CD8-positive, alpha-beta memory T cell (primary cell): ENCODE measurements around the gene ZCCHC4. TPM values are rescaled to one million over a fixed set of nuclear protein-coding genes. Genes with fewer than 3 reads are reported as not detected.

Source experiments
- CTCF ChIA-PET: fragments of 350-600 bp; sonication (Branson Sonifier 250); formaldehyde crosslinking; loops from one replicate; lab custom pipeline; 2021; ENCODE audit warnings: antibody characterized with exemption; lab: Charles Lee
- POLR2A ChIA-PET: fragments of 350-600 bp; sonication (Branson Sonifier 250); formaldehyde crosslinking; loops from one replicate; lab custom pipeline; 2021; ENCODE audit warnings: antibody characterized with exemption; lab: Charles Lee
- DNase-seq, 5 donors: peaks; one replicate each; pipeline versions ENCODE4 v3.0.0 to v3.0.0-alpha.2; 2020 to 2022; ENCODE audit warnings: mixed read lengths in 1 of 5
- H3K27ac ChIP-seq: one replicate; pipeline ENCODE4 v1.7.0; 2013; ENCODE audit warnings: low read depth, mild to moderate bottlenecking, low read length, moderate library complexity
- H3K27me3 ChIP-seq: 2 replicates; pipeline ENCODE4 v1.7.0; 2013; ENCODE audit warnings: low read length, mild to moderate bottlenecking; ENCODE audit not compliant: insufficient read depth, poor library complexity, severe bottlenecking
- H3K36me3 ChIP-seq: 2 replicates; pipeline ENCODE4 v1.7.0; 2013; ENCODE audit warnings: mild to moderate bottlenecking, low read length, moderate library complexity; ENCODE audit not compliant: insufficient read depth
- H3K4me1 ChIP-seq: 2 replicates; pipeline ENCODE4 v1.7.0; 2013; ENCODE audit warnings: mild to moderate bottlenecking, low read length, moderate library complexity; ENCODE audit not compliant: insufficient read depth
- H3K4me3 ChIP-seq: 2 replicates; pipeline ENCODE4 v1.7.0; 2013; ENCODE audit warnings: mild to moderate bottlenecking, low read length
- H3K9me3 ChIP-seq: 2 replicates; pipeline ENCODE4 v1.7.0; 2013; ENCODE audit warnings: mild to moderate bottlenecking, low read length
- H3K27ac Mint-ChIP-seq, 8 donors: one replicate each; pipeline ENCODE4 v1.8.0; 2020 to 2021; ENCODE audit warnings: mixed read lengths in 8 of 8, mild to moderate bottlenecking in 6 of 8, inconsistent platforms in 3 of 8, moderate library complexity in 3 of 8
- H3K27me3 Mint-ChIP-seq, 2 donors: one replicate each; pipeline ENCODE4 v1.8.0; 2020 to 2021; ENCODE audit warnings: mixed read lengths in 2 of 2, mild to moderate bottlenecking in 1 of 2, moderate library complexity in 1 of 2
- H3K36me3 Mint-ChIP-seq, 3 donors: one replicate each; pipeline ENCODE4 v1.8.0; 2020 to 2021; ENCODE audit warnings: mixed read lengths in 3 of 3, inconsistent platforms in 1 of 3, mild to moderate bottlenecking in 1 of 3
- H3K4me1 Mint-ChIP-seq, 3 donors: one replicate each; pipeline ENCODE4 v1.8.0; 2020 to 2021; ENCODE audit warnings: mixed read lengths in 3 of 3, inconsistent platforms in 1 of 3, mild to moderate bottlenecking in 1 of 3
- H3K4me3 Mint-ChIP-seq, 7 donors: one replicate each; pipeline ENCODE4 v1.8.0; 2020 to 2021; ENCODE audit warnings: mixed read lengths in 7 of 7, mild to moderate bottlenecking in 6 of 7, moderate library complexity in 4 of 7, inconsistent platforms in 2 of 7
- H3K9me3 Mint-ChIP-seq, 5 donors: one replicate each; pipeline ENCODE4 v1.8.0; 2020 to 2022; ENCODE audit warnings: mixed read lengths in 5 of 5, mild to moderate bottlenecking in 3 of 5, moderate library complexity in 2 of 5, inconsistent platforms in 1 of 5
- polyA plus RNA-seq: library from polyadenylated mRNA; unstranded; fragments of 300-500 nt; fragmentation: Illumina TruSeq; gene quantifications from one replicate; pipeline ENCODE4 v1.2.3, GENCODE V29; 2021
- total RNA-seq, 2 experiments: library from RNA; stranded (reverse); gene quantifications; one replicate each; pipeline ENCODE4 v1.2.3, GENCODE V29; 2021

The ZCCHC4 gene
- total and polyA plus RNA-seq, 3 experiments from 2014 or later = 11.6 to 15.0 (median 14.1) TPM

GRCh38 chr4:25308761-25309160 lies 3.8 kb upstream of the ZCCHC4 start:
- peaks cover 0 to 16% (median 12%) of the 10 kb centered on the region in 3 donors for H3K4me1 Mint-ChIP-seq
- H3K9me3 ChIP-seq = no peaks in the 10 kb centered on the region
- no peak overlapping the region for H3K27ac ChIP-seq
- peaks cover 12% of the 10 kb centered on the region for H3K4me1 ChIP-seq
- H3K27me3 ChIP-seq = no peaks in the 10 kb centered on the region
- no peak overlapping the region for H3K4me3 ChIP-seq
- H3K27me3 Mint-ChIP-seq = peaks cover 2 to 25% of the 10 kb centered on the region in 2 donors
- H3K4me3 Mint-ChIP-seq = no peak overlapping the region
- DNase-seq = no peak
- H3K9me3 Mint-ChIP-seq = no peaks in the 10 kb centered on the region
- peak overlapping the region in 1 of 8 donors; percentile 70 for H3K27ac Mint-ChIP-seq
- CTCF ChIA-PET = no interaction called here
- H3K36me3 ChIP-seq = no peaks in the 10 kb centered on the region
- peaks cover 0 to 3% (median 0%) of the 10 kb centered on the region in 3 donors for H3K36me3 Mint-ChIP-seq
- POLR2A ChIA-PET = no interaction called here

DNA sequence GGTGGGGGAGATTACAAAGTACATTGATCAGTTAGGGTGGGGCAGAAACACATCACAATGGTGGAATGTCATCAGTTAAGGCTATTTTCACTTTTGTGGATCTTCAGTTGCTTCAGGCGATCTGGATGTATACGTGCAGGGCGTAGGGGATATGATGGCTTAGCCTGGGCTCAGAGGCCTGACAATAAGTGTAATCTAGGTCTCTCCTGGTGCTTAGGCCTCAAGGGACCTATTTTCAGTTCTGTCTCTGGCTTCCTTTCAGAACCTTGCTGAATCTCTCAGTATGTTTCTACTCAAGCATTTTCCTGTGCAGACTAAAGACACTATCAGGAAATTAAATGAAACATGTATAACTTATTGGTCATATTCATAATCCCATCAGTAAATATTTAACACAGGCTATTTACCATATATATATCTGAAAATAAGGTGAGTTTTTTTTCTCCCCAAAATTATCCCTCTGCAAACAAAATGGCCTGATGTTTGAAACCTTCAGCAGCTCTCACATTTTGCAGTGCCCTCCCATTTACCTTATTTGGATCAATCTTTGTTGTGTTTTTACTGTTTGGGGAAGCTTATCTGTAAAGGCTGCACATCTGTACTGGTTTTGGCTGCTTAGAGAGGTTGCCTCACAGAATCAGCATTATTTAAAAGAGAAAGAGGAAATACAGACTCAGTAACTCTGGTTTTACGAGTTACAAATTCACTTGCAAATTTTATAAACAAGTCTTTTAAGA lies 2.3 kb upstream of the ZCCHC4 start:
- no peaks in the 10 kb centered on the region for H3K9me3 ChIP-seq
- ChIA-PET POLR2A (no interaction called here), CTCF (no interaction called here)
- Mint-ChIP-seq H3K36me3 (peaks cover 0 to 9% (median 2%) of the 10 kb centered on the region in 3 donors), H3K4me3 (peak overlapping the region in 1 of 7 donors; percentile 25), H3K27me3 (peaks cover 2 to 21% of the 10 kb centered on the region in 2 donors), H3K27ac (peak overlapping the region in 1 of 8 donors; percentile 55), H3K4me1 (peaks cover 0 to 21% (median 17%) of the 10 kb centered on the region in 3 donors), H3K9me3 (no peaks in the 10 kb centered on the region)
- H3K27me3 ChIP-seq = no peaks in the 10 kb centered on the region
- H3K4me1 ChIP-seq = peaks cover 12% of the 10 kb centered on the region
- no peaks in the 10 kb centered on the region for H3K36me3 ChIP-seq
- H3K4me3 ChIP-seq = no peak overlapping the region
- no peak overlapping the region for H3K27ac ChIP-seq
- DNase-seq = no peak

DNA sequence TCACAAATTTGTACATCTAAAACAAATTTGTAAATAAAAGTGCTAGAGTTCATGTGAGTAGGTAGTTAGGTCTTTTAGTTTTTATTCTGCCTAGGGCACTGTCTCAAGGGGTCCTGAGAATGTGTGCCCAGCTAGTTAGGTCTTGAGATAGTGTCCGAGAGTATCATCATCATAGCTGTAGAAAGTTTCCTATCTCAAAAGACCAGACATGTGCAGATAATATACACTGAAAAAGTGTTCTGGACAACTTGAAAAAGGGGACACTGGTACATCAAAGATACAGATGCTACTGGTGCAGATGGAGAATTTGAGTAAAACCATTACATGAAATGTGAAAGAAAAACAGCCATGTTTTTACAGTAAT lies 1.8 kb upstream of the ZCCHC4 start:
- Histone ChIP-seq H3K4me3 (no peak overlapping the region), H3K4me1 (peaks cover 12% of the 10 kb centered on the region), H3K27me3 (no peaks in the 10 kb centered on the region), H3K27ac (no peak overlapping the region), H3K36me3 (no peaks in the 10 kb centered on the region), H3K9me3 (no peaks in the 10 kb centered on the region)
- Mint-ChIP-seq H3K27me3 (peaks cover 2 to 21% of the 10 kb centered on the region in 2 donors), H3K4me1 (peaks cover 0 to 21% (median 17%) of the 10 kb centered on the region in 3 donors), H3K4me3 (no peak overlapping the region), H3K27ac (peak overlapping the region in 1 of 8 donors; percentile 55), H3K9me3 (no peaks in the 10 kb centered on the region), H3K36me3 (peaks cover 0 to 12% (median 4%) of the 10 kb centered on the region in 3 donors)
- POLR2A ChIA-PET = no interaction called here
- no peak for DNase-seq
- CTCF ChIA-PET = no interaction called here

DNA sequence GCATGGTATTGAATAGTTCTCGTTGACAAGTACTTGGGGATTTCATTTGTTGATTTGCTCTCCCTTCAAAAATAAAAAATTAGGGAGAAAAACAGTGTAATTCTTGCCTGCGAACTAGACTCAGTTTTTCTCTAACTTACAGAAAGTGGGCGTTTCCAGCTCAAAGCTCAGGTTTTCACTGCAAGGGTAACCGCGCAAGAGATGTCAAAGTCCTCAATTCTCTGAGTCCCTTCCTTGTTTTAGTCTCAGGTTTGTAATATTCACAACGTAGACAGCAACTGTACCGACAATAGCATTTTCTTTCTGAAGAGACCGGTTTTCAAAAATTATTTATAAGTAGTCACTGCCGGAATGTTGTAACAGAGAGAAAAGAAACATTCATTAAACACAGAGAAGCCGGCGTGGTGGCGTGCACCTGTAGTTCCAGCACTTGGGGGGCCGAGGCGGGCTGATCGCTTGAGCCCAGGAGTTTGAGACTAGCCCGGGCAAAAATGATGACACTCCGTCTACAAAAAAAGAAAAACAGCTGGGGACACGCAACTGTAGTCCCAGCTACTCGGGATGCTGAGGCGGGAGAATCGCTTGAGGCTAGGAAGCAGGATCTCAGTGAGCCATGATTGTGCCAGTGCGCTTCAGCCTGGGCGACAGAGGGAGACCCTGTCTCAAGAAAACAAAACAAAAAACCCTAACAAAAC lies 774 bp downstream of the ZCCHC4 start:
- CTCF ChIA-PET = interaction anchor here (1.1 to 3.0 kb wide), 28 partner anchors 8 to 169 kb away, joined by 3 to 52 read pairs (median 7); partner anchors contain the start of genes ANAPC4, PI4K2B and SEPSECS
- H3K9me3 Mint-ChIP-seq = no peaks in the 10 kb centered on the region
- Histone ChIP-seq H3K9me3 (no peaks in the 10 kb centered on the region), H3K36me3 (peaks cover 9% of the 10 kb centered on the region), H3K27me3 (no peaks in the 10 kb centered on the region), H3K4me1 (peaks cover 12% of the 10 kb centered on the region), H3K27ac (peak overlapping the region; percentile 80), H3K4me3 (peak overlapping the region; percentile 90)
- peaks cover 11 to 35% (median 21%) of the 10 kb centered on the region in 3 donors for H3K4me1 Mint-ChIP-seq
- H3K36me3 Mint-ChIP-seq = peaks cover 0 to 33% (median 11%) of the 10 kb centered on the region in 3 donors
- H3K4me3 Mint-ChIP-seq = peak overlapping the region; percentile 98 to 99 (median 99)
- peak overlapping the region in 7 of 8 donors; percentile 84 to 97 (median 96) for H3K27ac Mint-ChIP-seq
- H3K27me3 Mint-ChIP-seq = peaks cover 0 to 7% of the 10 kb centered on the region in 2 donors
- POLR2A ChIA-PET = interaction anchor here (1.2 to 1.3 kb wide), 4 partner anchors 64 to 153 kb away, joined by 4 to 24 read pairs (median 14); partner anchors contain the start of genes ANAPC4, PI4K2B and SEPSECS
- no peak for DNase-seq

DNA sequence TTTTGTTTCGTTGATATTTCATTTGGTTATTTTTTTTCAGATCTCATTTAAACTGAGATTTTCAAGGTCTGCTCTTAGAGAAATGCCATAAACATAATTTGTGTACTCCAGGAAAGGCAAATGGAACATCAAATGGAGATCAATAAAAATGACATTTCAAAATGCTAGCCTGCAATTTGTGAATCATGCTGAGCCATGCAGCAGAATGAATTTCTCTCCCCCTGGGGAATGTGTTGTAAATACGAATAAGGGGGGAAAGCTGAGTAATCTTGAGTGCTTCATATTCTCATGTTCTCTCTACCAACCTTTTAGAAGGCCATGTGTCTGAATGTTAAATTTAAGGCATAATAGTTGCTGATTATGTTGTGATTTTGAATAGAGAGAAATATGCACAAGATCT lies 7.8 kb downstream of the ZCCHC4 start:
- Mint-ChIP-seq H3K9me3 (no peaks in the 10 kb centered on the region), H3K27me3 (no peaks in the 10 kb centered on the region), H3K4me3 (no peak overlapping the region), H3K4me1 (peaks cover 6 to 14% (median 11%) of the 10 kb centered on the region in 3 donors), H3K36me3 (peaks cover 0 to 67% (median 18%) of the 10 kb centered on the region in 3 donors), H3K27ac (peak overlapping the region in 1 of 8 donors; percentile 56)
- Histone ChIP-seq H3K27ac (no peak overlapping the region), H3K4me3 (no peak overlapping the region), H3K9me3 (no peaks in the 10 kb centered on the region), H3K27me3 (no peaks in the 10 kb centered on the region), H3K4me1 (no peaks in the 10 kb centered on the region), H3K36me3 (peaks cover 9% of the 10 kb centered on the region)
- ChIA-PET CTCF (interaction anchor here (2.8 kb wide), 1 partner anchor 8 kb away, joined by 8 read pairs; the partner anchor contains the start of gene ZCCHC4), POLR2A (no interaction called here)
- no peak for DNase-seq

GRCh38 chr4:25320773-25321172 lies 8.2 kb downstream of the ZCCHC4 start:
- H3K4me1 Mint-ChIP-seq = peaks cover 6 to 16% (median 11%) of the 10 kb centered on the region in 3 donors
- no peaks in the 10 kb centered on the region for H3K9me3 Mint-ChIP-seq
- no peak for DNase-seq

DNA sequence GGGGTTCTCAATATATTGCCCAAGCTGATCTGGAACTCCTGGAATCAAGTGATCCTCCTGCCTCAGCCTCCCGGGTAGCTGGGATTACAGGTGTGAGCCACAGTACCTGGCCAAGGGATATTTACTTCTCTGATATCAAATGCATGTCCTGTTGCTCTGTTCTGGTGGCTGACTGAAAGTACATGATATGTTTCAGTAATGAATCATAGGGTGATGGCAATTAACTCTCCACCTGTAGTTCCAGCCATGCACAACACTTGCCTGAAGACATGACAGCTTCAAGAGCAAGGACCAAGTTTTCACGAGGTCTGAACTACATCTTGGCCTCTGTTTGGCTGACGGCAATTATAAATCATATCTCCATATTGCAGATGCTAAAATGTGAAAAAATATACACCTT lies 9.1 kb downstream of the ZCCHC4 start:
- peaks cover 3 to 10% (median 10%) of the 10 kb centered on the region in 3 donors for H3K4me1 Mint-ChIP-seq
- H3K36me3 Mint-ChIP-seq = peaks cover 0 to 57% (median 14%) of the 10 kb centered on the region in 3 donors
- no peak overlapping the region for H3K4me3 Mint-ChIP-seq
- H3K4me1 ChIP-seq = no peaks in the 10 kb centered on the region
- no peaks in the 10 kb centered on the region for H3K27me3 Mint-ChIP-seq
- H3K27ac Mint-ChIP-seq = peak overlapping the region in 3 of 8 donors; percentile 6 to 47 (median 36)
- ChIA-PET POLR2A (no interaction called here), CTCF (interaction anchor here (2.8 kb wide), 1 partner anchor 10 kb away, joined by 8 read pairs; the partner anchor contains the start of gene ZCCHC4)
- peaks cover 4% of the 10 kb centered on the region for H3K36me3 ChIP-seq
- H3K4me3 ChIP-seq = no peak overlapping the region
- DNase-seq = no peak
- no peaks in the 10 kb centered on the region for H3K9me3 ChIP-seq
- H3K9me3 Mint-ChIP-seq = no peaks in the 10 kb centered on the region
- H3K27me3 ChIP-seq = no peaks in the 10 kb centered on the region
- H3K27ac ChIP-seq = no peak overlapping the region

More at GRCh38 chr4:25320773-25321172, 8.2 kb downstream of the ZCCHC4 start:
- Histone ChIP-seq H3K36me3 (peaks cover 9% of the 10 kb centered on the region), H3K9me3 (no peaks in the 10 kb centered on the region), H3K27ac (no peak overlapping the region), H3K4me3 (no peak overlapping the region), H3K27me3 (no peaks in the 10 kb centered on the region), H3K4me1 (no peaks in the 10 kb centered on the region)
- CTCF ChIA-PET = interaction anchor here (2.8 kb wide), 1 partner anchor 9 kb away, joined by 8 read pairs; the partner anchor contains the start of gene ZCCHC4
- H3K27me3 Mint-ChIP-seq = no peaks in the 10 kb centered on the region
- H3K36me3 Mint-ChIP-seq = peaks cover 0 to 65% (median 16%) of the 10 kb centered on the region in 3 donors
- POLR2A ChIA-PET = no interaction called here
- peak overlapping the region in 1 of 8 donors; percentile 56 for H3K27ac Mint-ChIP-seq
- H3K4me3 Mint-ChIP-seq = no peak overlapping the region
